CD4-positive, alpha-beta T cell treated with Interleukin-12 subunit alpha and Interleukin-12 subunit beta, for 1 hour (primary cell): ENCODE results near the gene FBXW10B.
A peak's percentile ranks its signal among the peaks of the same experiment; 100 is the strongest.
"Not testable (repeated sequence)": the region's sequence is repeated elsewhere in the genome, so short reads cannot be mapped to it uniquely, and the experiment has no call there.

Source experiments
- DNase-seq: peaks from one replicate; pipeline ENCODE4 v3.0.0-alpha.2; 2020

FBXW10B gene

GRCh38 chr17:15619331-15620058, at the start of gene FBXW10B:
Gene FBXW10B (minus strand): TSS chr17:15619704. CDS start chr17:15619512, 192 bp downstream.
- DNase-seq, result not testable (repeated sequence)

GRCh38 chr17:15663691-15664090, 44.2 kb upstream of the FBXW10B start:
- no peak for DNase-seq

- DNase-seq, result no peak
Observed at GRCh38 chr17:15663176-15663575, 43.7 kb upstream of the FBXW10B start.

- no peak for DNase-seq
Observed at GRCh38 chr17:15662681-15663080, 43.2 kb upstream of the FBXW10B start.

- DNase-seq, result no peak
Observed at GRCh38 chr17:15660077-15660476, 40.6 kb upstream of the FBXW10B start.

- DNase-seq, result no peak
Observed at GRCh38 chr17:15659663-15660062, 40.2 kb upstream of the FBXW10B start.

- DNase-seq, result no peak
Observed at GRCh38 chr17:15659236-15659635, 39.7 kb upstream of the FBXW10B start.

- DNase-seq, result no peak
Observed at GRCh38 chr17:15658296-15658695, 38.8 kb upstream of the FBXW10B start.

- no peak for DNase-seq
Observed at GRCh38 chr17:15657868-15658267, 38.4 kb upstream of the FBXW10B start.

- no peak for DNase-seq
Observed at GRCh38 chr17:15654886-15655561, 35.5 kb upstream of the FBXW10B start.

- not testable (repeated sequence) for DNase-seq
Observed at GRCh38 chr17:15654401-15654800, 34.9 kb upstream of the FBXW10B start.

GRCh38 chr17:15652960-15653359, 33.5 kb upstream of the FBXW10B start:
- no peak for DNase-seq

- peak; percentile 21 for DNase-seq
Observed at GRCh38 chr17:15651583-15652110, 32.1 kb upstream of the FBXW10B start.

- DNase-seq, result no peak
Observed at GRCh38 chr17:15650741-15651582, 31.5 kb upstream of the FBXW10B start.

GRCh38 chr17:15649861-15650421, 30.4 kb upstream of the FBXW10B start:
- no peak for DNase-seq

GRCh38 chr17:15648386-15648785, 28.9 kb upstream of the FBXW10B start:
- no peak for DNase-seq

- DNase-seq, result not testable (repeated sequence)
Observed at GRCh38 chr17:15645942-15646312, 26.4 kb upstream of the FBXW10B start.

GRCh38 chr17:15645099-15645941, 25.8 kb upstream of the FBXW10B start:
- DNase-seq, result not testable (repeated sequence)

- not testable (repeated sequence) for DNase-seq
Observed at GRCh38 chr17:15642505-15643251, 23.2 kb upstream of the FBXW10B start.

GRCh38 chr17:15642014-15642413, 22.5 kb upstream of the FBXW10B start:
- DNase-seq, result not testable (repeated sequence)

- DNase-seq, result not testable (repeated sequence)
Observed at GRCh38 chr17:15630930-15631453, 11.5 kb upstream of the FBXW10B start.
